Spleen (tissue), 7 donors: ENCODE measurements around the gene PLXNA3.

ENCODE experiments used
- POLR2A ChIP-seq, 3 donors: fragments of 450-650 bp; IDR thresholded peaks; one replicate each; pipeline ENCODE4 v1.5.1; 2017; ENCODE audit warnings: antibody characterized with exemption in 3 of 3, mild to moderate bottlenecking in 1 of 3
- POLR2AphosphoS5 ChIP-seq, 3 donors: sonication (generic); formaldehyde crosslinking; IDR thresholded peaks; one replicate each; pipeline ENCODE4 v1.5.1; 2017; ENCODE audit warnings: antibody characterized with exemption in 3 of 3
- TF ChIP-seq, protein P1 (sequence below), 11 experiments: fragments of 200-600 bp in 7 of 11; fragments of 450-650 bp in 4 of 11; sonication (generic) in 4 of 11; IDR thresholded peaks in 8 of 11; conservative IDR thresholded peaks in 3 of 11; 1 replicate in 7 of 11; 2 replicates in 4 of 11; pipeline versions ENCODE4 v1.4.0 to v1.8.0; 2016 to 2021; ENCODE audit warnings: antibody characterized with exemption in 11 of 11, inconsistent platforms in 4 of 11, mild to moderate bottlenecking in 1 of 11
- donor health status: DM: no; HTN: no; CAD: no; lungs with moderate emphysema.
- donor health status: DM: no; HTN: no; CAD: no.
- donor health status: DM: no; HTN: no; CAD: no.

DNA sequence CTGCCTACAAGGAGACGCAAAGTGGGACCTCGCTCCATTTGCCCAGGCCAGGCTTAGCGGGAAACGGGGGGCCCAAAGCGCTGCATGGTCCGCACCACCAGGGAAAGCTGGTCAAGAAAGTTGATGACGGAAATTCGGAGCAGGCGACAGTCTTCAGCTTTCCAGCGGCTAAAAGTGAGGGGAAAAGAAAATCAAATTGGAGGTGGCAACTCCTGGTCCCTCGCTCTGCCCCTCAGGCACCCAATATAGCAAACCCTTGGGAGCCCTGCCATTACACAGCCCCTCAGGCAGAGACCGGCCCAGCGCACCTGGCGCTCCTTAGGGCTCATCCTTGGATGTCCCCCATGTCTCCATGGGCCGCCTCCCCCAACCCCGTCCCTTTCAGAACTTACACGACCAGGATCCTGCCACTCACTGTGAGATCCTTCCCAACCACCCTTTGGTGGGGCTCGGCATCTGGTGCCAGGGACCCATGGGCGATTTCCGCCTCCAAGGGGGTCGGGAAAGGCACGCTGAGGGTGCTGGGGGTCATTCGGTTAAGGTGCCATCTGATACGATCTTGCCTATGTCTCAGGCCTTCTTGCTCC lies 19.9 kb downstream of the PLXNA3 start:
- no peak for TF ChIP-seq POLR2AphosphoS5 (IDR thresholded peaks at IDR 0.05)
- TF ChIP-seq, protein P1, sequence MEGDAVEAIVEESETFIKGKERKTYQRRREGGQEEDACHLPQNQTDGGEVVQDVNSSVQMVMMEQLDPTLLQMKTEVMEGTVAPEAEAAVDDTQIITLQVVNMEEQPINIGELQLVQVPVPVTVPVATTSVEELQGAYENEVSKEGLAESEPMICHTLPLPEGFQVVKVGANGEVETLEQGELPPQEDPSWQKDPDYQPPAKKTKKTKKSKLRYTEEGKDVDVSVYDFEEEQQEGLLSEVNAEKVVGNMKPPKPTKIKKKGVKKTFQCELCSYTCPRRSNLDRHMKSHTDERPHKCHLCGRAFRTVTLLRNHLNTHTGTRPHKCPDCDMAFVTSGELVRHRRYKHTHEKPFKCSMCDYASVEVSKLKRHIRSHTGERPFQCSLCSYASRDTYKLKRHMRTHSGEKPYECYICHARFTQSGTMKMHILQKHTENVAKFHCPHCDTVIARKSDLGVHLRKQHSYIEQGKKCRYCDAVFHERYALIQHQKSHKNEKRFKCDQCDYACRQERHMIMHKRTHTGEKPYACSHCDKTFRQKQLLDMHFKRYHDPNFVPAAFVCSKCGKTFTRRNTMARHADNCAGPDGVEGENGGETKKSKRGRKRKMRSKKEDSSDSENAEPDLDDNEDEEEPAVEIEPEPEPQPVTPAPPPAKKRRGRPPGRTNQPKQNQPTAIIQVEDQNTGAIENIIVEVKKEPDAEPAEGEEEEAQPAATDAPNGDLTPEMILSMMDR (IDR thresholded peaks at IDR 0.05 in 8 of 11, conservative IDR thresholded peaks at IDR 0.05 in 3 of 11), result no peak
- no peak for TF ChIP-seq POLR2A (IDR thresholded peaks at IDR 0.05)
